Stimulated activated CD8-positive, alpha-beta memory T cell treated with anti-CD3 and anti-CD28 coated beads, Interleukin-15, amount 100 ng/mL, for 1 hour (primary cell): ENCODE measurements around the gene CREB3L1.
"Not testable (repeated sequence)": the region's sequence is repeated elsewhere in the genome, so short reads cannot be mapped to it uniquely, and the experiment has no call there.

Source experiments
- DNase-seq: peaks from one replicate; pipeline ENCODE4 v3.0.0-alpha.2; 2020; ENCODE audit warnings: low read depth

CREB3L1 gene

DNA sequence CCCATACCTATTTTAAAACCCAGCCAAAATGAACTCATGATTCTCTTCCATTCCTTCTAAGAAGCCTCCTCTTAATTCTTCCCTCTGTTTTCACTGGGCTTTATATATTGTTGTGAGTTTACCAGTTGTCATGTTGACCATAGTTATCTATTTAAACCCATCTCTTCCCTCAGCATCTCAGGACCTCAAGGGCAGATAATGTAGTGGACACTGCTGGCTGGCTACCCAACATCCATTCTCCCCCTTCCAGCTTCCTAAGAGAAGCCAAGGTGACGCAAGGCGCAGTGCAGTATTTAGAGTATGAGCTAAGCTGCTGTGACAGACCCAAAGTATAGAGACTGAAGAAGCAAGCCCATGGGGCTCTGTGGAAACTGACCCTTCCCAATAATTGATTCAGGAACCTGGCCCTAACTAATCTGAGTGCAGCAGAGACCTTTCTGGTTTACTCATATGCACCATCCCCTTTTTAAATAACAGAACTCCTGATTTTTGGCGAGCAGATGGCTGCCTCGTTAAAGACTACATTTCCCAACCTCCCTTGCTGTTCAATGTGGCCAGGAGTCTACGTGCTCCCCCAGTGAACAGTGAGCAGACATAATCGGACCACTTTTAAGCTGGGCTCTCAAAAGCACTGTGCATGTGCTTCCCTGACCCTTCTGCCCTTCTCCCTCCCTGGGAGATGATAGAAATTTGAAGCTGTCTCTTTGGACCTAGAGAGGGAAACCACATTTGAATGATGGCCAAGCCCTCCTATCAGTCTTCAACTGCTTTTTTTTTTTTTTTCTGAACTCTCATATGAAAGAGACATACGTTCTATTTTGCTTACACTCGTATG, 28.1 kb upstream of the CREB3L1 start:
- no peak for DNase-seq

DNA sequence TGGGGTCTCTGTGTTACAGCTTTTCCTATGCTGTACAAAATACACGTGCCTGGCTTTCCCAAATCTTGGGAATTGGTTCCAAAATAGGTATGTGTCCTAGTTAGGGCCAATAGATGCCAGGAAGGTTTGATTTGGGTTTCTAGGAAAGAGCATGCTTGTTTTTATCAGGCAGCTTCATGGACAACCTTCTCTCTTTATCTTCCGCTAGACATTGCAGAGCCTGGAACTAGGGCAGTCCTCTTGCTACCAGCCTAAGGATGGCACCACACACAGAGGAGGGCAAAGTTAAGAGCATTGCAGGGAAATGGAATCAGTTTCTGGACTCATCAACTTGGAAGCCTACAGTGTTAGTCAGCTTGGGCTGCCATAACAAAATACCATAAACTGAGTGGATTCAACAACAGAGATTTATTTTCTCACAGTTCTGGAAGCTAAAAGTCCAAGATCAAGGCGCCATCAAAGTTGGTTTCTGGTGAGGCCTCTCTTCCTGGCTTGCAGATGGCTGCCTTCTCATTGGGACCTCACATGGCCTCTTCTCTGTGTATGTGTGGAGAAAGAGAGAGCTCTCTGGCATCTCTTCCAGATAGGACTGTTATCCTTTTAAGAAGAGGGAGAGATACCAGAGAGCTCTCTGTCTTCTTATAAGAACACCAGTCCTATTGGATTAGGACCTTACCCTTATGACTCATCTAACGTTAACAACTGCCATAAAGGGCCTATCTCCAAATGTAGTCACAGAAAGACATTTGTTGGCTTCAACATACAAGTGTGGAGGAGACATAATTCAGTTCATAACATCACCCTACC, 27.3 kb upstream of the CREB3L1 start:
- no peak for DNase-seq

DNA sequence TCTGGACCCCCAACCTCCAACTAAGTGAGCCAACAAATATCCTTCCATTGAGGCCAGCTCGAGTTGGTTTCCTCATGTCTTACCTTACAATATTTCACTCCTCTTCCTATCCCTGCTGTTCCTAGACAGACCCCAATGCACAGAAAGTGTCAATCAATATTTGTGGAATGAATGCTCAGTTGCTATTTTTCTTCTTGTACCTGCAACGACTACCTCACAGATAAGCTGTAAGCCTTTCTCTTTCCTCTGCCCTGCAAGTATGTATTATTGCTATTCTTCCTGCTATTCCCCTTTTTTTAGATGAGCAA, 26.8 kb upstream of the CREB3L1 start:
- no peak for DNase-seq

DNA sequence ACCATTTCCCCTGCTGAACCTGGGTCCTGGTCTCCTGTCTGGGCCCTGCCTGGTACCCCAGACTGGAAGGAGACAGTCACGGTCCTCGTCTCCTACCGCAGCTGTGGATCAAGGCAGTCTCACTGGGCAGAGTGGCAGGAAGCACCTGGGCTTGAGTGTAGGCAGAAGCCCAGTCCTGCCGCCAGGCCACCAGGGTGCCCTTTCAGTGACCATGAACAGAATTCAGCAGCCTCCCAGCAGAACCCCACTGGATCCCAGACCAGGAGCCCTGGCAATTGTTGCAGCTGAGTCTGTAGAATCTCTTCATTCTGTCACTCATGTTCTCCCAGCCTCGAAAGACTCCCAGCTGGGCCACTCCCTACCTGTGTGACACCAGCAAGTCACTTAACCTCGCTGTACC, 25.5 kb upstream of the CREB3L1 start:
- no peak for DNase-seq

DNA sequence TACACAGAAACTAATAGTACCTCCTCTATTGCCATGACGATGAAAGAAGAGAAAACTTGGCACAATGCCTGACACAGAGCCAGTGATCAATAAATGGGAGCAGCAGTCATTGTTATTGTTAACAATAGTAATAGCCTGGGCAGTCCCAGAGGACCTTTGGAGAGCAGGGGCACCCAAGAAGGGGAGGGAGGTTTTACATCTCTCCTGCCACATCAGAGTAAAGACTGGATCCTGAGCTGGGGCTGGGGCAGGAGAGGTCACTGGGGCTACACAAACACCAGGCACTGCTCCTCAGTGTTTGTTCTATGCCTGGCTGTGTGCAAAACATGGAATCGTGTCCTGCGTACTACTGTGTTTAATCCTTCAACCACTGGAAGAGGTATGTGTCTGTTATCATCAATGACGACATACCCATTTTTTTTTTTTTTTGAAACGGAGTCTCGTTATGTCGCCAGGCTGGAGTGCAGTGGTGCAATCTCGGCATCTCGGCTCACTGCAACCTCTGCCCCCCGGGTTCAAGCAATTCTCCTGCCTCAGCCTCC, 25.0 kb upstream of the CREB3L1 start:
- DNase-seq = no peak

DNA sequence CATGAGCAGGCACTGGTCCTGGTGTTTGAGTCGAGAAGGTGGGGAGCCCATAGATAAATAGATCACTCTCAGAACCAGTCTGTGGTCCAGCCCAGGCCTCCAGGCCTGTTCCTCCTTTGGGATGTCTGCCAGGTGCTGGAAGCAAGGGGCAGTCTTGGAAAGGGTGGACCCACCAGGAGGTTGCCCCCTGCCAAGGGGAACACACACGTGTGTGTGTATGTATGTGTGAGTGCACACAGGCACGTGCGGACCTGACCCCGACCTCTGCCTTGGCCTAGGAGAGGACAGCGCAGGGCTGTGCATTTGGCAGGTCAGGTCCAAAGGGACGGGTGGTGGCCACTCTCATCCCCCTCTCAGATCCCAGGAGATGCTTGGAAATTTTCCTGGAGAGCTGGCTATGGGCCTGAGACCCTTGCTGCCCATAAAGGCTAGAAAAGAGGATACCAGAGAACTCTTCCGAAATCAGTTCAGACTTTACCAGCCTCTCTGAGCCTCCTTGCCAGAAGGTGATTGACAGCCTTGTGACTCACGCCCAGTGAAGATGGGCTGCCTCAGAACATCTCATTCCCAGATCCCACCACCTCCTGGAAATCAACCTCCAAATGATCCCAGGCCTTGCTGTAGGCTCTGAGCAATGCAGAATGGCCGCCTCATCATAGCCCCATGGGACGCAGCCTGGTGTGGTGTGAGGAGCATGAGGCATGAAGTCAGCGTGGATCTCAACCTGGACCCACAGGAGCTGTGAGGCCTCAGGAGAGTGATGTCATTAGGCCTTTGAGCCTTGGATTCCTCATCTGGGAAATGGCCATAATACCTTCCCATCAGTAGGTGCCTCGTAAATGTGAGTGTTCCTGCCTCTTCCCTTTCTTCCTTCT, 24.0 kb upstream of the CREB3L1 start:
- DNase-seq = no peak

DNA sequence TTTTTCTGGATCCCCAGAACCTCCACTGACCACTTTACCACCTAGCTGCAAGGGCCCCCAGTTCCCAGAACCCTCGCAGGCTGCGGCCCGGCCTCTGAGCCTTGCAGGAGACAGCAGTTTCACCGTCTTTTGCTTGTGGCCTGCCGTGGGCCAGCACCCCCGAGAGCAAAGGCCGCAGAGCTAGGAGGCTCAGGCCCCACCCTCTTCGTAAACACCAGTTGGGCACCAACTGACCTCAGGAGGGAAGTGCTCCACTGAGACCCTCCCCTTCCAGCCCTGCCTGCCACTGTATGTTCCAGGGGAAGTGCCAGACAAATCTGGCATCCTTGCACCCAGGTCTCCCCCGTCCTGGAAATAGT, 23.4 kb upstream of the CREB3L1 start:
- no peak for DNase-seq

DNA sequence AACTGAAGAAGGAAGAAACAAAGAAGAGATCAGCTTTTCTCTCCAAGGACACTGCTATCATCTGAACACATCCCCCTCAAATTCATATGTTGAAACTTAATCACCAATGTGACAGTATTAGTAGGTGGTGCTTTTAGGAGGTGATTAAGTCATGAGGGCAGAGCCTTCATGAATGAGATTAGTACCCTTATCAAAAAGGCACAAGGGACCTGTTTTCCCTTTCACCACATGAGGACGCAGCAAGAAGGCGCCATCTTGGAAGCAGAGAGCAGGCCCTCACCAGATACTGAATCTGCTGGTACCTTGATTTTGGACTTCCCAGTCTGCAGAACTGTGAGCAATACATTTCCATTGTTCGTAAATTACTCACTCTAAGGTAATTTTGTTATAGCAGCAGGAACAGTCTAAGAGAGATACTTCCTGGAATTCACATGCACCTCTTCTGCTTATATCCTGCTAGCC, 20.9 kb upstream of the CREB3L1 start:
- DNase-seq = no peak

DNA sequence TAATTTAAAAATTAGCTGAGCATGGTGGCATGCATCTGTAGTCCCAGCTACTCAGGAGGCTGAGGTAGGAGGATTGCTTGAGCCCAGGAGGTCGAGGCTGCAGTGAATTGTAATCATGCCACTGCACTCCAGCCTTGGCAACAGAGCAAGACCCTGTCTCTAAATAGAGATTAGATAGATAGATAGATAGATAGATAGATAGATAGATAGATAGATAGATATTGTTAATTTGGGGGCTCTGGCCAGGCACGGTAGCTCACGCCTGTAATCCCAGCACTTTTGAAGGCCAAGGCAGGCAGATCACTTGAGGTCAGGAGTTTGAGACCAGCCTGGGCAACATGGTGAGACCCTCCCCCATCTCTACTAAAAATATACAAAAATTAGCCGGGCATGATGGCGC, 18.1 kb upstream of the CREB3L1 start:
- not testable (repeated sequence) for DNase-seq

DNA sequence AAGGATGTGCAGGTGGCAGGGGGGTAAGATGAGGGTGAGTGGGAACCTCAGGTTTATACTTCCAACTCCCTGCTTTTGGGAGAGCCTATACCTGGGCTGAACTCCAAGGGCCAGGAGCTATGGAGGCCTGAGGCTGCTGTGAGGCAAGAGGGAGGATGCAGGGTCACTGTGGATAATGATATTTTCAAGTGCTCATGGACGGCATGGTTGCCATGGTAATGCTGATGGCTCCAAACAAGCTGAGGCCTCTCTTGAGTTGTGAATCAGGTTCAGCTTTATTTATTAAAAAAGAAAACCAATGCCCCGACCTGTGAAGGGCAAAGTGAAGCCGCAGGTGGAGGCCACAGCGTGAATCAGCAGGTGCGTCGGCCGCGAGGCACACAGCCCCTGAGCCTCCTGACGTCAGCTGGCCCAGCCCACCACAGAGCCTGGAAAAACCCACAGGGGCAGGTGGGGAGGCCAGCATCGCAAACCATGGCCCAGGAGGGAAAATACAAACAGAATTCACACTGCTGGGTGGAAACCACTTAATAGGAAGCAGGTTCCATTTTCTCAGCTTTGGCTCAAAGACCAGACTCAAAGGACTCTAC, 17.4 kb upstream of the CREB3L1 start:
- no peak for DNase-seq

DNA sequence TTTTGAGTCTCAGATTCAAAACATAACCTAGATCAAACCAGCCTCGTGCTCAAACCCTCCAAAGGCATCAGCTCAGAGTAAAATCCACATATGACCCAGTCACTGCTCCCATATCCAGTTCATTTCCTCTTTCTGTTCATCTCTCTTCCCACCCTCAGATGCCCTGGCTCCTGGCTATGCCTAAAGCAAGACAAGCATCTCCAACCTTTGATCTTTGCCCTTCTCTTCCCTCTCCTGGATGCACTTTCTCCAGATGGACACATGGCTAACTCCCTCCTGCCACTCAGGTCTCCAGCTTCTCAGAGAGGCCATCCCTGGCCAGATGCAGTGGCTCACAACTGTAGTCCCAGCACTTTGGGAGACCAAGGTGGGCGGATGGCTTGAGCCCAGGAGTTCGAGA, 14.3 kb upstream of the CREB3L1 start:
- DNase-seq = no peak

DNA sequence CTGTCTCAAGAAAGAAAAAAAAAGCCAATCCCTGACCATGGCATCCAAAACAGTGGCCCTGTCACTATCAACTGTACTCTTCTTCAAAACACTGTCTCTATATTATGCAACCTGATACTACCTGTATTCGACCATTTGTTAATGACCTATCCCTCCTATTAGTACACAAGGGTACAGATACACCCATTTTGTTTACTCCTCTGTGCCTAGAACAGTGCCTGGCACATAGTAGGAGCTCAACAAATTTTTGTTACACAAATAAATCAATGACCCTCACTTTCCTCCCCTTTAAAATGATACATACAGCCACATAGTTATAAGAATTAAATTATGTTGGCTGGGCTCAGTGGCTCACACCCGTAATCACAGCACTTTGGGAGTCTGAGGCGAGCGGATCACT, 13.4 kb upstream of the CREB3L1 start:
- DNase-seq = no peak

DNA sequence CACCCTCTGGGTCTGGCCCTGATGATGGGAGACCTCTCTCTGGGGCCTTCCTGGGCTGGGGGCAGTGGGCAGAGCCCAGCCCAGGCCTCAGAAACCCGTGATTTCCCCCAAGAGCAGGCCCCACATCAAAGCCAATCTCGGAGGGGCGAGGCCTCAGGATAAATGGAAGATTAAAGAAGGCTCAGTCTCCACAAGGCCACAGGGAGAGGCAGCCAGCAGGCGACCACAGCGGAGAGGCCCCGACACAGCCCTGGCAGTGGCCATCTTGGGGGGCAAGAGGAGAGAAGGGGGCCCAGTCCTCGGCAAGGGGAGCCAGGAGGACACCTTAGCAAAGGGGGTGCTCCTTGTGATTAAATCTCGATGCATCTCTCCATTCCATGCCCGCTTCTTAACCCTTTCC, 12.5 kb upstream of the CREB3L1 start:
- no peak for DNase-seq

DNA sequence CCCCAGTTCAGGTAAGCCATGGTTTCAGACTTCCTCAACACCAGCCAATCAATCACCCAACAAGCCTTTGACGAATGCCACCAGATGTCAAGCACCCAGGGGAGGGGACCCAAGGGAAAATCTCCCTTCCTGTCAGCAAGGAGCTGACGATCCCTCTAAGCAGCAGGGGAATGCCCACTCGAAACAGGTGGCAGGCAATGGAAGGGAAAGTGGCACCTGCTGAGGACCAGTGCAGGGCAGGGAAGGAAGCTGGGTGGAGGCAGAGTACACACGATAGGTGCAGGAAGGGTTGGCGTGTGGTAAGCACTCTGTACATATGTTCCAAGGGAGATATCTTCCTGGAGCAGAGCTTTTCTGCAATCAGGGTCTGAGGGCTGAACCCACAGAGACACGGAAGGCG, 11.7 kb upstream of the CREB3L1 start:
- no peak for DNase-seq

DNA sequence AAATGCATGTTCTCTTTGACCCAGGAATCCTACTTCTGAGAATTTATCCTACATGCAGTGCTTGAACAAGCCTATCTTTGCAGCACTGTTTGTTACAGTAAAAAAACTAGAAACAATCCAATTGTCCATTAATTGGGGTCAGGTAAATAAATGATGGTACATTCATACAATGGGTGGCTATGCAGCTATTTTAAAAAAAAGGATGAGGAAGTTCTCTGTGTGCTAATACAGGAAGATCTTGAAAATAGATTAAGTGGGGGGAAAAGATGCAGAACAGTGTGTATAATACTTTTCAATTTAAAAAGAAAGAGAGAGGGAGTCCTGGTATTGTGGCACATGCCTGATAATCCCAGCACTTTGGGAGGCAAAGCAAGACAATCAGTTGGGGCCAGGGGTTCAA, 9.5 kb upstream of the CREB3L1 start:
- no peak for DNase-seq

DNA sequence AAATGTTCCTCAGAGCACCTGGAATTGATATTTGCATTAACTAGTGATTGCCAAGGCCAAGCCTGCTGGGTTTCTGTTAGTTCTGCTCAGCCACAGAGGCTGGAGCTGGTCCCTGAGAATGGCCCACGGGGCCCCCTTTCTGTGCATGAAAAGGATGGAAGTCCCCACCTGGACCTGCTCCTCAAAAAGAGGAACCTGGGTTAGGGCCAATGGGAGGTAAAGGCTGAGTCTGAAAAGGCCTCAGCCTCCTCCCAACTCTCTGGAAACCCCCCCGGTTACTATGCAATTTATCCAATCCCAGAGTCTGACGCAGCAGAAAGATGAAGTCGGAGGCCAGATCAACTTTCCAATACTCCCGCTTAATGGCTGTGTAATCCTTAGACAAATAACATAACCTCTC, 6.8 kb upstream of the CREB3L1 start:
- DNase-seq = no peak

DNA sequence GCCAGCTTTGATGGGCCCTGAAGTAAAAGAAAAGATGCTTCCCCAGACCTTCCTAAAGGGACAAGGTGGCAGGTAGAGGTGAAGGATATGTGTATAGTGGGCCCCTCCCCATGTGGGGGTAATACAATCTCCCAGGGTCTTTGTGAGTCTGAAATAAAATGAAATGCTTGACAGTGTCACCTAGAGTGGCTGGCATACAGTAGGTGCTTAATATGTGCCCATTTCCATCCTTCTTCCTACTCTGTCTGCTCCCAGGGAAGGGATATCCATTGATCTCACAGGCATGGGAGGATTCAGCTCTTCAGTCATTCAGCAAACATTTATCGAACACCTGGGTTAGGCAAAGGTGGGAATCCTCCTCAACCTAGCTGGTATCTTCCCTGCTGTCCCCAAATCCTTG, 6.1 kb upstream of the CREB3L1 start:
- no peak for DNase-seq

DNA sequence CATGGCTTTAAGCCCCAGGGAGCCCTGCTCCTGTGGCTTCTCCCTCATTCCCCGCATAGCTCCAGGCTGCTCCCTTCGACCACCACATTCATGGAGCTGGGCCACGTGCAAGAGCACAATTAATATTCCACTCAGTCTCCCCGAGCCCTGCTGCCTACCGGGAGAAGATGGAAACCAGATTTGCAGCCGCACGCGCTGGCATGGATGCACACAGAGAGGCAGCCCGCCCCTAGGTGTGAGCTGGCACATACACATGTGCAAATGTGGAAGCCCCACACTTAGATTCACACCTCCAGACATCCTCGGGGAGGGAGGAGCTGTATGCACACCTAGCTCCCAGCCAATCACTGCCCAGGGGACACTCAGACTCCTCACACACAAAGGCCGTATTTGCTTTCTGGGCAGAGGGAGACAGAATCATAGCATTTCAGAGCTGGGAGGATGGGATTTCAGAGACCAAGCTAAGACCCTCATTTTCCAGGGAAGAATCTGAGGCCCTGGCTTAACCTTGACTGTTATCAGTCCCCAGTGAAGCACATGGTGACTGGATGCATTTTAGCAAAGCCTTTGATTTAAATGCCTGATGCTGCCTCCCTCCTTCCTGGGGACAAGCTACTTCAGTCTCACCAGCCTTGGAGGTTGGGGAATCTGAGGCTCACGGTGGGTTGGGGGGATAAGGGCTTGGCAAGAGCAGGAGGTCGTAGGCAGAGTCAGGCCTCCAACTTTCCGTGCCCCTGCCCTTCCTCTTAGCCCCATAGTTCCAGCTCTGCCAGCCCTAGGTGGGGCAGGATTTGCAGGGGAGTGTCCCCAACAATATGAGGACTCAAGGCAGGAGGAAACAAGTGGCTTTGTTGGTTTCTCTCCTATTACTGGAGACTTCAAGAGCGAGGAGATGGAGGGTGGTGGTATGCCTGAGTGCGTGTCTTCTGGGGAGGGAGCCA, 5.3 kb upstream of the CREB3L1 start:
- DNase-seq = no peak

DNA sequence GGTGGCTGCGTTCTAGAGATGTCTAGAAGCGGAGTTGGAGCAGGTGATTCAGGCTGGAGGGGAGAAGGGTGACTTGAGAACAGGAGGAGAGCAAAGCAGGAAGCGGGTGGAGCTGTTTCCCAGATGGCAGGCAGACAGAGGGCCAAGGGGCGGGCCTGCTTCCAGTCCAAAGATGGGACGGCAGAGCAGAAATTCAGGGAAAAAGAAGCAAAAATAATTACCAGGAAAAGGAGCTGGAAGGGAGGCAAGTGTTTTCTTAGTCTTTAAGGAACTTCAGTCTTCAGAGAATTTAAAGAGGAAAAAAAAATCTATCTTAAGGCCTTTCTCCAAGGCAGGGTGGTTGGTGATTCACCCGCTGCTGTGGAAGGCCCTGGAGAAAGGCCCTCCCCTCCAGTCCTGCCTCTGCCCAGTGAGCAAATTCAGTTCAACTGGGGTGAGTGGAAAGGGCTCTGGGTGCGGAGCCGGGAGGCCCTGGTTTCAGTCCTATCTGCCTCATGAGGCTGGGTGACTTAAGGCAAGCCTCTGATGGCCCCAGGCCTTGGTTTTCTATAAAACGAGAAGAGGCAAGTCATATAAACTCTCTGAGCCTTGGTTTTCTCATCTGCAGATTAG, 4.5 kb upstream of the CREB3L1 start:
- no peak for DNase-seq

DNA sequence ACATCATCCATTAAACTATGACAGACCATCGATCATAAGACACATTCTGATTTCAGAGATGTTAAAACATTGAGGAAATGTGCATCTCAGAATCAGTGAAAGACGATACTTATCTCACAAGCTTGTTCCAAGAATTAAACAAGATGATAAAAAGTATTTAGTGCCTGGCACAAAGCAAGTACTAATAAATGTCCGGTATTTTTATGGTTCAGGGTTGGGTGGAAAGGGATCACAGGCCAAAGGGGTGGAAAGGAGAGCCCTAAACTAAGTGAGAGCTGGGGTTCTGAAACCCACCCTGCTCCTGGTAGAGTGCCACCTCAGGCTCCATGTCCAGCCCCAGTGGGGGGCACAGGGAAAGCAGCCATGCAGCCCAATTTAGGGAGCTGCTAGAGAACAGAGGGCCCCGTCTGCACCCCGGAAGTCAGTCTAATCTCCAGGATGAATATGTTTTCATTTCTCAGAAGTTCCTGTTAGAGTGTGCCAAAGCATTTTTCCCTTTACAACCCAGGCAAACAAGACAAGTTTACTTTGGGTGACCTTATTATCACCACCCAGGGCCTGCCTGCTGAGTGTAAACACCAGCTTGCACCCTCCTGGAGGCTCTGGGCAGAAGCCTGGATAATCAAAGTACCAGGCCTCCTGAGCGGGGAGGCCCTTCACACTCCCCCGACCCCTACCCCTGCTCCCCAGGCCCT, 3.8 kb upstream of the CREB3L1 start:
- DNase-seq = no peak
